Measurements from ENCODE around the gene ZBTB2. TPM values are rescaled to one million over a fixed set of nuclear protein-coding genes. Genes with fewer than 3 reads are reported as not detected.
A peak's percentile ranks its signal among the peaks of the same experiment; 100 is the strongest.

ZBTB2 gene
- total RNA-seq, 1 donor from 2014 or later, result 13.0 TPM

GRCh38 chr6:151390276-151390850 is 996 bp downstream of the ZBTB2 start:
- no peaks in the 10 kb centered on the region for H3K27me3 ChIP-seq
- no peaks in the 10 kb centered on the region for H3K36me3 ChIP-seq
- peak overlapping the region; percentile 93 for H3K4me3 ChIP-seq
- intact Hi-C loops (cut with DNase I), result no loop called here
- no peak for TF ChIP-seq CTCF (IDR thresholded peaks at IDR 0.05)
- no peaks in the 10 kb centered on the region for H3K9me3 ChIP-seq
- peaks cover 47% of the 10 kb centered on the region for H3K4me1 ChIP-seq
- ATAC-seq (peak; percentile 92), DNase-seq (peak; percentile 99)
- H3K27ac ChIP-seq, result peak overlapping the region; percentile 96

GRCh38 chr6:151389618-151390275 is 1.6 kb downstream of the ZBTB2 start:
- intact Hi-C loops (cut with DNase I), result no loop called here
- Histone ChIP-seq H3K4me3 (peak overlapping the region; percentile 93), H3K36me3 (no peaks in the 10 kb centered on the region), H3K27me3 (no peaks in the 10 kb centered on the region), H3K4me1 (peaks cover 43% of the 10 kb centered on the region), H3K9me3 (no peaks in the 10 kb centered on the region), H3K27ac (peak overlapping the region; percentile 96)
- DNase-seq, result peak; percentile 74
- peak; percentile 2 for ATAC-seq
- no peak for TF ChIP-seq CTCF (IDR thresholded peaks at IDR 0.05)

GRCh38 chr6:151388997-151389617 is 2.3 kb downstream of the ZBTB2 start:
- no peaks in the 10 kb centered on the region for H3K9me3 ChIP-seq
- ATAC-seq, result no peak
- intact Hi-C loops (cut with DNase I), result no loop called here
- H3K4me3 ChIP-seq, result peak overlapping the region; percentile 93
- H3K36me3 ChIP-seq, result no peaks in the 10 kb centered on the region
- no peaks in the 10 kb centered on the region for H3K27me3 ChIP-seq
- peak overlapping the region; percentile 96 for H3K27ac ChIP-seq
- no peak for TF ChIP-seq CTCF (IDR thresholded peaks at IDR 0.05)
- peaks cover 43% of the 10 kb centered on the region for H3K4me1 ChIP-seq
- no peak for DNase-seq

- Histone ChIP-seq H3K27me3 (no peaks in the 10 kb centered on the region), H3K9me3 (no peaks in the 10 kb centered on the region), H3K4me1 (peaks cover 35% of the 10 kb centered on the region), H3K4me3 (no peak overlapping the region), H3K36me3 (no peaks in the 10 kb centered on the region), H3K27ac (peak overlapping the region; percentile 96)
- TF ChIP-seq CTCF (IDR thresholded peaks at IDR 0.05), result no peak
- no peak for DNase-seq
- ATAC-seq, result no peak
- intact Hi-C loops (cut with DNase I), result no loop called here
These were observed 3.1 kb downstream of the ZBTB2 start for GRCh38 chr6:151388236-151388635.

- DNase-seq (no peak), ATAC-seq (no peak)
- Histone ChIP-seq H3K9me3 (no peaks in the 10 kb centered on the region), H3K4me1 (peaks cover 27% of the 10 kb centered on the region), H3K36me3 (no peaks in the 10 kb centered on the region), H3K27me3 (no peaks in the 10 kb centered on the region), H3K27ac (peak overlapping the region; percentile 96), H3K4me3 (no peak overlapping the region)
- intact Hi-C loops (cut with DNase I), result no loop called here
- no peak for TF ChIP-seq CTCF (IDR thresholded peaks at IDR 0.05)
These were observed 4.0 kb downstream of the ZBTB2 start for GRCh38 chr6:151387175-151387970.

Measured in upper lobe of right lung (tissue), 1 donor.